ENCODE data around the gene CAPN2.

CAPN2 gene

GRCh38 chr1:223824712-223825111 lies 112.4 kb downstream of the CAPN2 start:
- TF ChIP-seq SPI1 (IDR thresholded peaks at IDR 0.05; ENCODE audit: borderline replicate concordance, low read depth) (peak; percentile 78), REST (IDR thresholded peaks at IDR 0.05; ENCODE audit: insufficient replicate concordance, low read depth) (no peak)
- H3K27me3 ChIP-seq (ENCODE audit: insufficient read depth, poor library complexity, severe bottlenecking): no peaks in the 10 kb centered on the region
- H3K4me3 ChIP-seq (replicated peaks; ENCODE audit: insufficient read depth, low read length): no peak overlapping the region; the same call in 1 of the 2 replicates
- H3K27ac ChIP-seq (replicated peaks): peak overlapping the region; percentile 71
- peak in 1 of 2 experiments; percentile 56 for DNase-seq (ENCODE audit: low read depth in 1 of 2, low spot score in 1 of 2)
